ENCODE measurements around the gene EXOC4. TPM values are rescaled to one million over a fixed set of nuclear protein-coding genes. Genes with fewer than 3 reads are reported as not detected.

EXOC4 gene
- total RNA-seq, 4 donors from 2014 or later = 36.6 to 64.0 (median 57.4) TPM

DNA sequence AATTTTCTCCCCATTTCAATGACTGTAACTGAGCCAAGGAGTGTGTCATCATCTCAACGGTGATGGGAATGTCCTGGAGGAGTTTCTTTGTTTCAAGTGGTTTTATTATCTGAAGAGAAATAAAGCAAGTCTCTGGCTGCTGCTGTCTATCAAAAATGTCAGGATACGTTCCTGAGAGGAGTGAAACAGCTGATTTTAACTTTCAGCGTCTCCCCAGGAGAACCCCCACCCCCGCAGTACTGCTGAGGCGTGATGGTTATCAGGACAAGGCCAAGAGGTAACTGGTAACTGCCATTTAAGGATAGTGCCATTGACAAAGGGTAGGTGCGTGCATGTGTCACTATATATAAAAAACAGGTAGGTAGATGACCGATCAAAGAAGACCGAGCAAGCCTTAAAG is 803.9 kb downstream of the EXOC4 start:
- H3K4me1 ChIP-seq = no peaks in the 10 kb centered on the region
- DNase-seq (ENCODE audit: extremely low spot score) = peak; percentile 60
- TF ChIP-seq POLR2AphosphoS5 (IDR thresholded peaks at IDR 0.05) (no peak), EP300 (IDR thresholded peaks at IDR 0.05) (no peak), POLR2A (IDR thresholded peaks at IDR 0.05; ENCODE audit: low read depth) (no peak)
- TF ChIP-seq, protein P1, sequence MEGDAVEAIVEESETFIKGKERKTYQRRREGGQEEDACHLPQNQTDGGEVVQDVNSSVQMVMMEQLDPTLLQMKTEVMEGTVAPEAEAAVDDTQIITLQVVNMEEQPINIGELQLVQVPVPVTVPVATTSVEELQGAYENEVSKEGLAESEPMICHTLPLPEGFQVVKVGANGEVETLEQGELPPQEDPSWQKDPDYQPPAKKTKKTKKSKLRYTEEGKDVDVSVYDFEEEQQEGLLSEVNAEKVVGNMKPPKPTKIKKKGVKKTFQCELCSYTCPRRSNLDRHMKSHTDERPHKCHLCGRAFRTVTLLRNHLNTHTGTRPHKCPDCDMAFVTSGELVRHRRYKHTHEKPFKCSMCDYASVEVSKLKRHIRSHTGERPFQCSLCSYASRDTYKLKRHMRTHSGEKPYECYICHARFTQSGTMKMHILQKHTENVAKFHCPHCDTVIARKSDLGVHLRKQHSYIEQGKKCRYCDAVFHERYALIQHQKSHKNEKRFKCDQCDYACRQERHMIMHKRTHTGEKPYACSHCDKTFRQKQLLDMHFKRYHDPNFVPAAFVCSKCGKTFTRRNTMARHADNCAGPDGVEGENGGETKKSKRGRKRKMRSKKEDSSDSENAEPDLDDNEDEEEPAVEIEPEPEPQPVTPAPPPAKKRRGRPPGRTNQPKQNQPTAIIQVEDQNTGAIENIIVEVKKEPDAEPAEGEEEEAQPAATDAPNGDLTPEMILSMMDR (IDR thresholded peaks at IDR 0.05) = no peak
- 95% methylated on average over 8 of the region's 8 CpGs for WGBS
- no peak overlapping the region for H3K27ac ChIP-seq (replicated peaks in 1 of 4)
- intact Hi-C loops (cut with DNase I) = no loop called here
- H3K9me3 ChIP-seq = no peaks in the 10 kb centered on the region
- no peaks in the 10 kb centered on the region for H3K27me3 ChIP-seq
- no peak overlapping the region for H3K4me3 ChIP-seq
- no peaks in the 10 kb centered on the region for H3K36me3 ChIP-seq

- Histone ChIP-seq H3K36me3 (no peaks in the 10 kb centered on the region), H3K4me1 (no peaks in the 10 kb centered on the region), H3K27me3 (no peaks in the 10 kb centered on the region), H3K27ac (replicated peaks in 1 of 4) (no peak overlapping the region), H3K4me3 (no peak overlapping the region), H3K9me3 (no peaks in the 10 kb centered on the region)
- no peak for DNase-seq (ENCODE audit: extremely low spot score)
- WGBS = 89% methylated on average over 3 of the region's 3 CpGs
- TF ChIP-seq EP300 (IDR thresholded peaks at IDR 0.05) (no peak), POLR2AphosphoS5 (IDR thresholded peaks at IDR 0.05) (no peak), POLR2A (IDR thresholded peaks at IDR 0.05; ENCODE audit: low read depth) (no peak)
- TF ChIP-seq, protein P1 (IDR thresholded peaks at IDR 0.05) = no peak
- intact Hi-C loops (cut with DNase I) = no loop called here
These were observed 805.6 kb downstream of the EXOC4 start for GRCh38 chr7:134058521-134058920.

- Histone ChIP-seq H3K4me1 (no peaks in the 10 kb centered on the region), H3K4me3 (no peak overlapping the region), H3K9me3 (no peaks in the 10 kb centered on the region), H3K27ac (replicated peaks in 1 of 4) (no peak overlapping the region), H3K27me3 (no peaks in the 10 kb centered on the region), H3K36me3 (no peaks in the 10 kb centered on the region)
- TF ChIP-seq EP300 (IDR thresholded peaks at IDR 0.05) (no peak), POLR2A (IDR thresholded peaks at IDR 0.05; ENCODE audit: low read depth) (no peak), POLR2AphosphoS5 (IDR thresholded peaks at IDR 0.05) (no peak)
- TF ChIP-seq, protein P1 (IDR thresholded peaks at IDR 0.05) = no peak
- intact Hi-C loops (cut with DNase I) = no loop called here
- whole genome bisulfite sequencing = 85% methylated on average over 4 of the region's 4 CpGs
- peak; percentile 19 for DNase-seq (ENCODE audit: extremely low spot score)
These were observed 806.1 kb downstream of the EXOC4 start for GRCh38 chr7:134058980-134059379.

DNA sequence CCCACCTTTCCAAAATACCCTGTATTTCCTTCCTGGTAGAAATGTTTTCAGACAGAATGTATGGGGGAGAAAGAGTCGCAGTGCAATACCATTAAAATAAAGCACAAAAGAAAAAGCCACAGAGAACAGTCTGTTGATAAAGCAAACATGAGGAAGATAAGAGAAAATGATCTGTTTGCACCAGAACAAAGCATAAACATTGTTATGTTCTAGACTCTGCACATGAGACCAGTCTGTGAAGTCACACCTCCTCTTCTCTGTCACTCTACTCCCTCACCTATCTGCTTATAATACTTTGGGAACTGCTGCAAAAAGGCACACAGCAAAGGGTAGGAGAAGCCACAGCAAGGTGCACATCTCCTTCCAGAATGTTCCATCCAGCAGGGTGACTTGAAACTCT is 807.0 kb downstream of the EXOC4 start:
- Histone ChIP-seq H3K4me3 (no peak overlapping the region), H3K4me1 (no peaks in the 10 kb centered on the region), H3K36me3 (no peaks in the 10 kb centered on the region), H3K27me3 (no peaks in the 10 kb centered on the region), H3K9me3 (no peaks in the 10 kb centered on the region), H3K27ac (replicated peaks in 1 of 4) (no peak overlapping the region)
- 95% methylated on average over 1 of the region's 1 CpG for WGBS
- intact Hi-C loops (cut with DNase I) = no loop called here
- no peak for DNase-seq (ENCODE audit: extremely low spot score)
- TF ChIP-seq POLR2AphosphoS5 (IDR thresholded peaks at IDR 0.05) = no peak
- TF ChIP-seq, protein P1 (IDR thresholded peaks at IDR 0.05) = no peak
- no peak for TF ChIP-seq EP300 (IDR thresholded peaks at IDR 0.05)

GRCh38 chr7:134060874-134061273 is 808.0 kb downstream of the EXOC4 start:
- no peak overlapping the region for H3K4me3 ChIP-seq
- H3K36me3 ChIP-seq = no peaks in the 10 kb centered on the region
- no peaks in the 10 kb centered on the region for H3K4me1 ChIP-seq
- no peak overlapping the region for H3K27ac ChIP-seq (replicated peaks in 1 of 4)
- DNase-seq (ENCODE audit: extremely low spot score) = no peak
- no peaks in the 10 kb centered on the region for H3K9me3 ChIP-seq
- H3K27me3 ChIP-seq = no peaks in the 10 kb centered on the region
- TF ChIP-seq, protein P1 (IDR thresholded peaks at IDR 0.05) = no peak
- TF ChIP-seq POLR2A (IDR thresholded peaks at IDR 0.05; ENCODE audit: low read depth) (no peak), EP300 (IDR thresholded peaks at IDR 0.05) (no peak), POLR2AphosphoS5 (IDR thresholded peaks at IDR 0.05) (no peak)
- intact Hi-C loops (cut with DNase I) = no loop called here
- WGBS = 89% methylated on average over 3 of the region's 3 CpGs
